Measurements from ENCODE around the gene EIF3L.

The EIF3L gene

DNA sequence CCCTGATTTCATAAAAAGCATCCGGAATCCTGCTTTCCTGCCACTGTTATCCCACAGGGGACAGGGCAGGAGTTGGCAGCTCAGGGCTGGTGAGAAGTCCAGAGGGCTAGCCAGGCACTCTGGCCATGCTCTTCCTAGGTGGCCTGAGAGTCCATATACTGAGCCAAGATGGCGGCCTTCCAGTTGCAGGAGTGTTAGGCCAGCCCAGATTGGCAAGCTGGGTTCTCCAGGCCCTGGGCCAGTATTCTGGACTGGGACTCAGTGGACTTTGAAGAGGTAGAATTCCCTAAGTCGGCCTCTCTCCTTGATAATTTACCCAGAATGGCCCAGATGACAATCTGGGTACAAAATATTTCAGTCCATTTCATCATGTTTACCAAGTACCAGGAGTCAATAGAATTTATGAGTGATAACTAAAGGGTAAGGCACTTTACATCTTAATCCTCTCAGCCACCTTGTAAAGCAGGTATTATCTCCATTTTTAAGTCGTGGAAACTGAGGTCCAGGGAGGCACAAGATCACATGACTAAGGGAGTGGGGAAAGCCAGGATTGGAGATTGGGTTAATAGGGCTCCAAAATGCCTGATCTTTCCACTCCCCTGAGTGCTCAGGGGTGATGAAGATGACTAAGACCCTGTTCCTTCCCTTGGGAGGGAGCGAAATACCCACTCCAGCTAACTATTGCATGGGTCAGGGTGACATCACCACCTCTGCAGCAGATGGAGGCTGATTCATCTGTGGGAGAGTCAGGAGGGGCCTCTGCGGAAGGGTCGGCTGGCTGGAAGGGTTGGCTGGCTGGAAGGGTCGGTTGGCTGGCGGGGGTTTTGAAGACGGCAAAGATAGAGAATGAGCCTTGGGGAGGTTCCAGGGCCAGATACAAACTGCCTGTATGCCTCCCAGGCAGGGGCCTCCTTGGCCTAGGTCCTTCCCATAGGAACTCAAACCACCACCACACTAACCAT is 55.6 kb downstream of the EIF3L start:
- no peak for DNase-seq (ENCODE audit: low read depth in 1 of 2, low spot score in 1 of 2)

DNA sequence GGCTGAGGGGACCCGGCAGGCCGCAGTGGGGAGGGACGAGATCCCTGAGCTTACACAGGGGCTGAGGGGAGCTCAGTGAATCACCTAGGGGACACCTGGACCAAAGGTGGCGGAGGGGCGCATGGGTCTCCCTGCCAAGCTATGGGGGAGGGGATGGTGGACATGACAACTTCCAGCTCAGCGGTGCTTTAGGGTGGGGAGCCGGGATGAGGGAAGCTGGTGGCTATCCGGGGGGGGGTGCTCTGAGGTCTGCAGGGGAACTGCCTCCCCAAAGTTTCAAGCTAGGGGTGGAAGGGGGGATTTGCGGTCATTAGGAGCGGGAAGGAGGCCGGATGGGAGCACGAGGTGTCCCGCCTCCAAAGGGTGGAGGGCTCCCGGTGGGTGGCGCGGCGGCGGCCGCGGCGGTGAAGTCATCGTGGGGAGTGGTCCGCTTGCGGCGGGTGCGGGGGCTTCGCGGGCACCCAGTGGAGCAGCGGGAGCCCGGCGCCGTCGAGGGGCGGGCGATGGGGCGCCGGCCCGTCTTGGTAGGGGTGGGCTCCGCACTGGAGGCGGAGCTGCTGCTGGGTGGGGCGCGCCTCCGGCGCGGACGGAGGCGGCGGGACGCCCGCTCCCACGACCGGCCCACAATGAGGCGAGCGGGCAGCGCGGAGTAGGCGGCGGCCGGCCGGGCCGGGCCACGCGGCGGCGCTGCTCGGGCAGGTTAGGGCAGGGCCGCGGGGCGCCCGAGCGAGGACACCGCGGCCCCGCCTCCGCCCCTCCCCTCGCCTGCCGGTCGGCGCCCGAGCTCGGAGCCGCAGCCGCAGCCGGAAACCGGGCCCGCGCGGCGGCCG is 56.5 kb downstream of the EIF3L start, which contains the start of gene MICALL1:
TSS of gene MICALL1 (plus strand) at position 764 of the 830 bp plus-strand sequence. CDS start 126 bp downstream, outside the sequence.
- peak in 1 of 2 donors; percentile 45 for DNase-seq (ENCODE audit: low read depth in 1 of 2, low spot score in 1 of 2)

DNA sequence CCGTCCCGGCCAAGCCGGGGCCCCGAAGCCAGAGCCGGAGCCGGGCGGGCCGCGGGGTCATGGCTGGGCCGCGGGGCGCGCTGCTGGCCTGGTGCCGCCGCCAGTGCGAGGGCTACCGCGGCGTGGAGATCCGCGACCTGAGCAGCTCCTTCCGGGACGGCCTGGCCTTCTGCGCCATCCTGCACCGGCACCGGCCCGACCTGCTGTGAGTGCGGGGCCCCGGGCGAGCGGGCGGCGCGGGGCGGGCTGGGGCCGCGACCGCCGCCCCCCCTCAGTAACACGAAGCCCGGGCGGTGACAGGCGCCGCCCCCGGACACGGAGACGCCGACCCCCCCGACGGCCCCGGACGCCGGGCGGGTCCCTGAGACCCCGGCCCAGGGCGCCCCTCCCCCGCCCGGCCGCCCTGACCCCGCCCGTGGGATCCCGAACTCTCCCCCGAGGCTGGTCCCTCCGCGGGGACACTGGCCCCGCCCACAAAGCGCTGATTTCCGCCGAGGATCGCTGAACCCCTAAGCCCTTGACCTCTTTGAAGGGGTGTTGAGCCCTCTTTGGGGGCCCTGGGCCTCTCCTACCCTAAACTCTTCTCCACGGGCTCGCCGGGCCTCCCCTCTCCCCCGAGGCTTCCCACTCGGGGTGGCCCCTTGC is 57.3 kb downstream of the EIF3L start:
- no peak for DNase-seq (ENCODE audit: low read depth in 1 of 2, low spot score in 1 of 2)

DNA sequence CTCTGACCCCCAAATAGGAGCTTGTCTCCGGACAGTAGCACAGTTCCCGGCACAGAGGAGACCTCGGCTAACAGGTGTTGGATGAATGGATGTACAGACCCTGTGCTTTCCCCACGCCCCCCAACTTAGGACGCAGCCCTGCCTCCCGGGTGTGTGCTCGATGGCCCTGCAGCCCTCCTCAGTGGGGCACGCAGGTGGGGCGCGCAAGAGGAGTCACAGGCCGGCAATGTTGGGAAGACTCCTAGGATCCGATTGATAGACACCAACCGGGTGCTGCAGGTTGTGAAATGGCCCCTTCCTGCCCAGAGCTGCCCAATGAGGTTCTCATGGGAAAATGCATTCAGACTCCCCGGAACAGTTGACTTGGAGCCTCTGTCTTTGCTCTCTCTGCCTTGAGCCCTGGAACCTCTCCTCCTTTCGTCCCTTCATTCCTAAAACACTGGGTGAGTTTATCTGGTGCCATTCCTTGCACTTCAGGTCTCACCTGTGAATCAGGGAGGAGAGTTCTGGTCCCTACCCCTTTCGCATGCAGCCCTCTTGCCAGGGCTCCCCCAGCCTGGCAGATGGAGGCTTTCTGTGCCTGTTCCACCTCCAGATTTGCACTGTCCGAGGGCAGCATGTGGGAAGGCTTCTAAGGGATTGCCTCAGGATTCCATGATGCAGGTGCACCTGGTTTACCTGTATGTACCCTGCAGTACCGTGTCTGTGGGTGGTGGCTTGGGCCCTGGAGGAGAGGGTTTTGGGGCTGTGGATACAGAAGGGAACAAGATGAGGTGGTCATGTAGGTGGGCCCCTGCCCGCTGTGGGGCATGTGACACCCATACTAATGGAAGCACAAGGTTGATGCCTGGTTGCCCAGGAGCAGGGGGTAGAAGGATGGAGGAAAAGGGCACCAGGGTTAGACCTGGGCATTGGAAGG is 58.1 kb downstream of the EIF3L start:
- no peak for DNase-seq (ENCODE audit: low read depth in 1 of 2, low spot score in 1 of 2)

- no peak for DNase-seq (ENCODE audit: low read depth in 1 of 2, low spot score in 1 of 2)
These were observed 60.5 kb downstream of the EIF3L start for GRCh38 chr22:37909766-37910165.

DNA sequence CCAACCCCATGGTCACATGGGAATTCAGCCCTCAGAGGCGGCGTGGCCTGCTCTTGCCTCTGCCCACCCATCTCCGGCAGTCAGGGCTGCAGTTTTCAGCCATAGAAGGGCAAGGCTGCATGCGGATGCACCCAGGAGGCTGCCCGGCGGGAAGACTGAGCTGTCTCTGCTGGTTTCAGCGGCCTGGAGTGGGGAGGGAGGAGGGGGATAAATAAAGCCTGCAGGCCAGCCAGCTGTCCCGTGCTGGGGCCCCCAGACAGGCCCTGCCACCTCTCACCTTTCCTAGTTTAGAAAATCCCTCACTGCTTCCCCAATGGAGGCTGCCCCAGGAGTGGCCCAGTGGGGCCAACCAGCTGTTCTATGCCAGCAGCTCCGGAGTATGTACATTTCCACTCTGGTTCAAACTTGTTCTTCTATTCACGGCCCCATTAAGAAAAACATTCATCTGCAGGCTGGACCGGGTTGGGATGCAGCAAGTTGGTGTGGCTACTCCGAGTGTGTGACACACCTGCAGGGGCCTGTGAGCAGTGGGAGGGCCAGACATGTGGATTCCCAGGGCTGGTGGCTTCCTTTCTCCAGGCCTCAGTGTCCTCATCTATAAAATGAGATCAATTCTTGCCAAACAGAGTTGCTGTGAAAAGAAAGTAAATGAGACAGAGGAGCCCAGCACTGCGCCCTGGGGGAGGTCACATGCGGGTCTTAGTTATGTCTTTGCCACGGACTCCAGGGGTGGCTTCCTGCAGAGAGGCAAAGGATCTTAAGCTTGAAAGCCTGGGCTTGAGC is 61.9 kb downstream of the EIF3L start:
- DNase-seq (ENCODE audit: low read depth in 1 of 2, low spot score in 1 of 2): no peak

GRCh38 chr22:37911697-37912096 is 62.5 kb downstream of the EIF3L start:
- no peak for DNase-seq (ENCODE audit: low read depth in 1 of 2, low spot score in 1 of 2)

- DNase-seq (ENCODE audit: low read depth in 1 of 2, low spot score in 1 of 2): no peak
These were observed 63.0 kb downstream of the EIF3L start for GRCh38 chr22:37912171-37912570.

DNA sequence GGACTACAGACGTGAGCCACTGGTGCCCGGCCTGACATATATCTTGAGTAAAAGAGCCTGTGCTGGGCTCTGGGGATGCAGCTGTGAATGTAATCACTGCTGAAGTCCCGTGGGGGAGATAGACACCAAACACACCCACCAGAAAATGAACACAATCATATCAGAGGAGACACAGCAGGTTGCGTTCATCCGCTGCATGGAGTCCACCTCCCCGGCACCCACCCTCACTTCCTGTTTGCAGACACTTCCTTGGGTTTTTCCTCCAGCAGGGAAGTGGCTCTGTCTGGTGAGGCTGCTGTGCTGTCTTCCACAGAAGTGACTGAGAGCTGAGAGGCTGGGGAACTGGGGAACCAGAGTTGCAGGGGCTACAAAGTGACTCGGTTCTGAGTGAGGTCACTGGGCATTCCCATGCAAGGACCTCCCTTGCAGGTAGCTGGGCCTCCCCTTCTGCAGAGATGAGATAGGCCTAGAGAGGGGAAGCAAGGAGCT is 64.1 kb downstream of the EIF3L start:
- DNase-seq (ENCODE audit: low read depth in 1 of 2, low spot score in 1 of 2): no peak

- no peak for DNase-seq (ENCODE audit: low read depth in 1 of 2, low spot score in 1 of 2)
These were observed 67.1 kb downstream of the EIF3L start for GRCh38 chr22:37916311-37916710.

DNA sequence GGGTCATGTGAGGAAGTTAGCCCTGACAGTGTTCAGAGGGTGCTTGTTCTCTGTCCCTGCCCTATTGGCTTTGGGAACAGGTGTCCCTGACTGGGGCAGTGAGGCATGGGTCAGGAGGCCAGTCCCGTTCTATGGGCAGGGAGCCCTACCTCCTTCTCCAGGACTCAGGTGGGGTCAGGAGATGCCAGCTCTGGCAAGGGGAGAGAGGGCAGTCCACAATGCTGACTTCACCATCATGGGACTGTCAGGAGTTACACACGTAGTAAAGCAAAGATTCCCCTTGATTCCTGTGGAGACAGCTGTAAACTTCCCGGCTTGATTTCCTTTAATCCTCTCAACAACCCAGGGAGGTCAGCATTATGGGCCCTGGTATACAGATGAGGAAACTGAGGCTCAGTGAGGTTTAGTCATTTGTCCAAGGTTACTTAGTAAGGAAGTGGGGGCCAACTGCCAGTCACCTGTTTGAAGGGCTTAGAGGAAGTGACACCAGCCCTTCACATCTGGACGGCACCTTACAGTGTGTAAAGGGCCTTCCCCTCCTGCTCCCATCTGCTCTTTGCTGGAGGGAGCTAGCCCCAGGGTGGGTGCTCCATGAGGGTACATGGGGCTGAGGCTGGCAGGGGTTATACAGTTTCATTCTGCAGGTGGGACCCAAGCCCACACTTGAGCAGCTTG is 68.8 kb downstream of the EIF3L start:
- DNase-seq (ENCODE audit: low read depth in 1 of 2, low spot score in 1 of 2): no peak

DNA sequence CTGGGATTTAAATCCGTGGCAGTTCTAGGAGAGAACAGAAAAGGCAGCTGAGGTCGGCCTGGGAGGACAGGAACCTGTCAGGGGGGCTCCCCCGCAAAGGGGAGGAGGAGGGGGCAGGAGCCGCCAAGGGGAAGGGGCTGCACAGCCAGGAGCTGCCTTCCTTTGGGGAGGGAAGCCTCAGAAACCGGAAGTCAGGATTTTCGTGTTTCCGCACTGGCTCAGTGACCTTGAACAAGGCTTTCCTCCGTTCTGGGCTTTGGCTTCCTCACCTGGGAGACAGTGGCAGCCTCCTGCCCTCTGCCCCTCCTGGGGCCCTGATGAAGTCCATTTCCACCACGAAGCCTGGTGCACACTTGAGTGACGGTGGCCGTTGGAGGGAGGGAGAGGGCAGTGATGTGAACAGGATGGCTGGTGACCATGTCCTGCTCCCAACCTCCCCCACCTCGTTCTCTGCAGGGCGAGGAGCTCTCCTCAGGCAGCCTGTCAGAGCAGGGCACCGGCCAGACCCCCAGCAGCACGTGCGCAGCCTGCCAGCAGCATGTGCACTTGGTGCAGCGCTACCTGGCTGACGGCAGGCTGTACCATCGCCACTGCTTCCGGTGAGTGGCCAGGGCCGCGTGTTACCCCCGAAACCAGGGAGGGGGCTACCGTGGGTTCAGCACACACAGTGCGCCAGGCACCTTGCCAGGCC is 69.5 kb downstream of the EIF3L start:
- DNase-seq (ENCODE audit: low read depth in 1 of 2, low spot score in 1 of 2): no peak

- DNase-seq (ENCODE audit: low read depth in 1 of 2, low spot score in 1 of 2): no peak
These were observed 70.9 kb downstream of the EIF3L start for GRCh38 chr22:37920126-37920525.

- DNase-seq (ENCODE audit: low read depth in 1 of 2, low spot score in 1 of 2): no peak
These were observed 73.0 kb downstream of the EIF3L start for GRCh38 chr22:37922191-37922590.

DNA sequence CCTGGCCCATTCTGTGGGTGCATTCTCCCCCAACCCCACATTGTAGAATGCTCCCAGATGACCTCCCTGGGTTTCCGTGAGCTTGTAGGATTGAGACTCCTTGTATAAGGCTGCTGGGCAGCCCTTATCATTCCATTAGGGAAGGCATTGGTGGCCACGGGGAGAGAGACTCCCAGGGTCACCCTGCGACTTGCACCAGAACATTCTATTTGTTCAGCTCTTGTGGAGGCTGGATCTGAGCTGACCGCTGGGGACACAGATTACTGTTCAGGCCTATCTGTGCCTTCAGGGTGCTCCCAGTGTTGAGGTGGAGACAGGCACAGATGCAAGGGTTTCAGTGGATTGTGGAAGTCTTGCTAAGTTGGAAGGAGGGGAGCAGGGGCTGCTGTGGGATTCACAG is 74.7 kb downstream of the EIF3L start:
- no peak for DNase-seq (ENCODE audit: low read depth in 1 of 2, low spot score in 1 of 2)

DNA sequence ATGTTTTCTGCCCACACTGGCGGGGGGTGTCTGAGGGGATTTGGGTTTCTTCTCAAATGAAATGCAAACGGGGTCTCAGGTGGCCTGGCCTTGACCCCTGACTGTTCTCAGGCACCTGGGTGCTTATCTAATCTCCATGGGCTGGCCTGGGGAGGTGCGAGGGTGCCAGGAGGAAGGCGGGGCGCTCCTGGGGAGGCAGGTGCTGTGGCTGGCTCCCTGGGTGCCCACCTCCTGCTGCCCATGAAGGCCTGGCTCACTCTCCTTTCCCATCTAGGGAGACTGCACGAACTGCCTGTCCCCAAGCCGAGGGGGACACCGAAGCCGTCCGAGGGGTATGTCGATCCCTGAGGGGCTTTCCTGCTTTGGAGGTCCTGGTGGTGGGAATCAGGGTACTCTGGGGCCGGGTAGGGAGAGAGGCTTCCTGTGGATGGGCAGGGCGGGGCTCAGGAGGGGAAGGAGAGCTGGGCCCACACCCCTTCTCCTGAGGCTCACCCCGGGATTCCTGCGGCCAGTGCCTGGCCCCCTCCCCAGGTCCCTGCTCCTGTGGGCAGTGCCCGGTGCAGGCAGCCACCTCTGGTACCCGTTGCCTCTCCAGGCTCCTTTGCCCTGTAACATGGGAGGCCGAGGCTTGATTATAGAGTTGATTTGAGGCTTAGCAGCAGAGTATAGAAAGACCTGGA is 75.3 kb downstream of the EIF3L start:
- DNase-seq (ENCODE audit: low read depth in 1 of 2, low spot score in 1 of 2): no peak

DNA sequence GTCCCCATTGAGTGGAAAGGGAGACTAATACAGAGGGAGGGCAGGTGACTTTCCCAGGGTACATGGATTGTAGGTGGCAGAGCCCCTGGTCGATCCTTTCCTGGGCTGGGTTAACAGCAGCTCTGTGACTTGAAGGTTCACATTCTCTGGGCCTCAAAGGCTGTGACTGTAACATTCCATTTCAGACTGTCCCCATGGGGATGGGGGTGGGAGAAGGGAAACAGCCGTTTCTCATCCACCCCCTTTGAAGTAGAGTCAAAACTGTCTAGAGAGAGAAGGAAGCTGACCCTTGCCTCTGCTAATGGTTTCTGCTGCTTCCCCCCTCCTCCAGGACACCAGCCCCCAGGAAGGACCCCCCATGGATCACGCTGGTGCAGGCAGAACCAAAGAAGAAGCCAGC is 76.1 kb downstream of the EIF3L start:
- DNase-seq (ENCODE audit: low read depth in 1 of 2, low spot score in 1 of 2): no peak

- no peak for DNase-seq (ENCODE audit: low read depth in 1 of 2, low spot score in 1 of 2)
These were observed 76.5 kb downstream of the EIF3L start for GRCh38 chr22:37925767-37926166.

Data from activated CD4-positive, alpha-beta T cell treated with anti-CD3 and anti-CD28 coated beads, Interleukin-2, amount 50 U/mL, for 24 hours (primary cell).